Islet precursor cell (in vitro differentiated cells): ENCODE measurements around the gene BANP.
"Not testable (repeated sequence)": the region's sequence is repeated elsewhere in the genome, so short reads cannot be mapped to it uniquely, and the experiment has no call there.

ENCODE experiments used
- DNase-seq: peaks from one replicate; pipeline ENCODE4 v3.0.0-alpha.2; 2018

BANP gene

GRCh38 chr16:88067530-88068411 is 116.5 kb downstream of the BANP start:
- DNase-seq, result no peak

GRCh38 chr16:88068476-88069396 is 117.5 kb downstream of the BANP start:
- no peak for DNase-seq

GRCh38 chr16:88069397-88070168 is 118.3 kb downstream of the BANP start:
- DNase-seq, result no peak

GRCh38 chr16:88070341-88070740 is 119.1 kb downstream of the BANP start:
- no peak for DNase-seq

- DNase-seq, result no peak
These were observed 119.9 kb downstream of the BANP start for GRCh38 chr16:88070989-88071625.

- DNase-seq, result no peak
These were observed 120.7 kb downstream of the BANP start for GRCh38 chr16:88071908-88072307.

- no peak for DNase-seq
These were observed 121.4 kb downstream of the BANP start for GRCh38 chr16:88072571-88073001.

GRCh38 chr16:88073201-88073721 is 122.0 kb downstream of the BANP start:
- no peak for DNase-seq

GRCh38 chr16:88074041-88074440 is 122.8 kb downstream of the BANP start:
- no peak for DNase-seq

- DNase-seq, result no peak
These were observed 125.1 kb downstream of the BANP start for GRCh38 chr16:88076211-88076931.

GRCh38 chr16:88076932-88077320 is 125.7 kb downstream of the BANP start:
- not testable (repeated sequence) for DNase-seq

GRCh38 chr16:88077328-88078108 is 126.3 kb downstream of the BANP start:
- DNase-seq, result no peak

GRCh38 chr16:88078111-88078775 is 127.0 kb downstream of the BANP start:
- no peak for DNase-seq

- DNase-seq, result no peak
These were observed 132.3 kb downstream of the BANP start for GRCh38 chr16:88083582-88083981.

- no peak for DNase-seq
These were observed 133.6 kb downstream of the BANP start for GRCh38 chr16:88084881-88085280.

GRCh38 chr16:88086571-88087516 is 135.6 kb downstream of the BANP start:
- no peak for DNase-seq

- no peak for DNase-seq
These were observed 136.3 kb downstream of the BANP start for GRCh38 chr16:88087517-88087877.

- DNase-seq, result no peak
These were observed 136.9 kb downstream of the BANP start for GRCh38 chr16:88088161-88088581.

- not testable (repeated sequence) for DNase-seq
These were observed 137.4 kb downstream of the BANP start for GRCh38 chr16:88088611-88089010.
